Mesendoderm (in vitro differentiated cells): Measurements from ENCODE around the gene DNAJC5G.
A peak's percentile ranks its signal among the peaks of the same experiment; 100 is the strongest.
"Not testable (repeated sequence)": the region's sequence is repeated elsewhere in the genome, so short reads cannot be mapped to it uniquely, and the experiment has no call there.

Experiments used
- DNase-seq: peaks from one replicate; pipeline ENCODE4 v3.0.0; 2013
- H2AK5ac ChIP-seq: 2 replicates; pipeline ENCODE4 v1.6.1; 2013; ENCODE audit warnings: low read length, inconsistent platforms
- H2BK120ac ChIP-seq: 2 replicates; pipeline ENCODE4 v1.6.1; 2013; ENCODE audit warnings: low read depth, mild to moderate bottlenecking, low read length, moderate library complexity, mixed read lengths
- H2BK15ac ChIP-seq: replicated peaks from 2 replicates; pipeline ENCODE4 v1.6.1; 2013; ENCODE audit warnings: low read depth, mild to moderate bottlenecking, moderate library complexity
- H2BK5ac ChIP-seq: 2 replicates; pipeline ENCODE4 v1.6.1; 2013; ENCODE audit warnings: low read length, inconsistent platforms
- H3K18ac ChIP-seq: 2 replicates; pipeline ENCODE4 v1.6.1; 2013; ENCODE audit warnings: mild to moderate bottlenecking, low read length, mixed read lengths
- H3K23ac ChIP-seq: one replicate; pipeline ENCODE4 v1.6.1; 2013; ENCODE audit warnings: low read length
- H3K27ac ChIP-seq: 2 replicates; pipeline ENCODE4 v1.5.1; 2013; ENCODE audit warnings: low read depth, mild to moderate bottlenecking, inconsistent platforms, low read length, moderate library complexity
- H3K27me3 ChIP-seq: 2 replicates; pipeline ENCODE4 v1.6.1; 2013; ENCODE audit warnings: low read length, control low read depth, mild to moderate bottlenecking, inconsistent platforms; ENCODE audit not compliant: insufficient read depth, poor library complexity
- H3K36me3 ChIP-seq: 2 replicates; pipeline ENCODE4 v1.6.1; 2013; ENCODE audit warnings: low read length, inconsistent platforms; ENCODE audit not compliant: control insufficient read depth, insufficient read depth
- H3K4ac ChIP-seq: one replicate; pipeline ENCODE4 v1.6.1; 2013; ENCODE audit warnings: low read depth, mild to moderate bottlenecking, low read length, moderate library complexity
- H3K4me1 ChIP-seq: 2 replicates; pipeline ENCODE4 v1.6.1; 2013; ENCODE audit warnings: low read depth, low read length, inconsistent platforms; ENCODE audit not compliant: control insufficient read depth
- H3K4me2 ChIP-seq: 2 replicates; pipeline ENCODE4 v1.6.1; 2013; ENCODE audit warnings: low read length
- H3K4me3 ChIP-seq: 2 replicates; pipeline ENCODE4 v1.5.1; 2013; ENCODE audit warnings: mild to moderate bottlenecking, low read length
- H3K56ac ChIP-seq: one replicate; pipeline ENCODE4 v1.6.1; 2013; ENCODE audit warnings: low read length
- H3K79me1 ChIP-seq: 2 replicates; pipeline ENCODE4 v1.6.1; 2013; ENCODE audit warnings: low read length, inconsistent platforms
- H3K79me2 ChIP-seq: 2 replicates; pipeline ENCODE4 v1.6.1; 2013; ENCODE audit warnings: mild to moderate bottlenecking, low read length; ENCODE audit not compliant: control insufficient read depth, insufficient read depth
- H3K9ac ChIP-seq: 2 replicates; pipeline ENCODE4 v1.6.1; 2013; ENCODE audit warnings: low read length, inconsistent platforms
- H4K5ac ChIP-seq: one replicate; pipeline ENCODE4 v1.6.1; 2013; ENCODE audit warnings: low read length
- H4K8ac ChIP-seq: one replicate; pipeline ENCODE4 v1.6.1; 2013; ENCODE audit warnings: low read depth, mild to moderate bottlenecking, control low read depth, low read length, moderate library complexity
- WGBS: extraction: QIAGEN DNeasy Blood & Tissue Kit; methylation state at CpG from one replicate; pipeline ENCODE4 v1.1.7; 2013; ENCODE audit warnings: low lambda C conversion rate, missing lambda C conversion rate; ENCODE audit not compliant: insufficient coverage; ENCODE audit errors: extremely low coverage; 5-methylcytosine and 5-hydroxymethylcytosine counted together

DNAJC5G gene

GRCh38 chr2:27268296-27268695 is 6.9 kb upstream of the DNAJC5G start:
- not testable (repeated sequence) for H3K79me2 ChIP-seq, H3K18ac ChIP-seq, H2BK120ac ChIP-seq, H2BK5ac ChIP-seq, H2AK5ac ChIP-seq, H3K4ac ChIP-seq, H4K5ac ChIP-seq, H3K9ac ChIP-seq, H3K36me3 ChIP-seq, H3K4me1 ChIP-seq, H3K4me3 ChIP-seq, H2BK15ac ChIP-seq, H4K8ac ChIP-seq, H3K27ac ChIP-seq, H3K4me2 ChIP-seq, DNase-seq, H3K56ac ChIP-seq, H3K79me1 ChIP-seq, H3K23ac ChIP-seq
- peaks cover 26% of the 10 kb centered on the region for H3K27me3 ChIP-seq
- WGBS, result no CpG with 5 or more reads among the region's 13 CpGs

DNA sequence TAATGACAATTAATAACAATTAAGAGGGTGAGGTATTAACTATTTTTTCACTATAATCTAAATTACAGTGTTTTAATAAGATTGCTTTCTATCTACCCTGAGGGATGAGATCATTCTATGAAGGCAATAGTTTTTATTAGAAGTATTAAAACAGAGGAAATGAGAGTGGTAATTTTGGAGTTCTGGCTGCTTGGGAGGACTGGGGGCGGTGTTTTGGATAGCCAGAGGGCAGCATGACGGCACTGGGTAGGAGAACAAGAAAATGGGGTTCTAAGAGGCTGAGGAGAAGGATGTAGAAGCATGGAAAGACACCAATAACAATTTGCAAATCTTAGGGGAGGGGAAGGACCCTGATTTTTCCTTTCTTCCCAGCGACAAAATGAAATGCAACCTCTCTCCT is 5.1 kb upstream of the DNAJC5G start:
- Histone ChIP-seq H3K36me3 (no peaks in the 10 kb centered on the region), H3K27ac (no peak overlapping the region), H3K23ac (no peak overlapping the region), H4K5ac (no peak overlapping the region), H3K27me3 (peaks cover 11% of the 10 kb centered on the region), H3K4ac (no peak overlapping the region), H3K4me1 (no peaks in the 10 kb centered on the region), H2BK120ac (no peak overlapping the region), H2BK5ac (no peak overlapping the region), H3K9ac (no peak overlapping the region), H2BK15ac (no peak overlapping the region), H3K79me1 (no peaks in the 10 kb centered on the region), H3K56ac (no peak overlapping the region), H3K18ac (no peak overlapping the region), H4K8ac (no peak overlapping the region), H3K4me2 (no peak overlapping the region), H2AK5ac (no peak overlapping the region), H3K79me2 (no peaks in the 10 kb centered on the region), H3K4me3 (no peak overlapping the region)
- no peak for DNase-seq
- WGBS, result no CpG with 5 or more reads among the region's 3 CpGs

GRCh38 chr2:27270670-27271069 is 4.6 kb upstream of the DNAJC5G start:
- Histone ChIP-seq H4K5ac (no peak overlapping the region), H4K8ac (no peak overlapping the region), H3K4me2 (no peak overlapping the region), H3K4ac (no peak overlapping the region), H3K23ac (no peak overlapping the region), H2BK120ac (no peak overlapping the region), H3K4me3 (no peak overlapping the region), H2BK5ac (no peak overlapping the region), H3K36me3 (no peaks in the 10 kb centered on the region), H3K9ac (no peak overlapping the region), H3K27me3 (peaks cover 6% of the 10 kb centered on the region), H3K18ac (no peak overlapping the region), H3K79me2 (no peaks in the 10 kb centered on the region), H3K27ac (no peak overlapping the region), H3K56ac (no peak overlapping the region), H2AK5ac (no peak overlapping the region), H2BK15ac (no peak overlapping the region), H3K79me1 (no peaks in the 10 kb centered on the region), H3K4me1 (no peaks in the 10 kb centered on the region)
- no CpG with 5 or more reads among the region's 2 CpGs for WGBS
- no peak for DNase-seq

DNA sequence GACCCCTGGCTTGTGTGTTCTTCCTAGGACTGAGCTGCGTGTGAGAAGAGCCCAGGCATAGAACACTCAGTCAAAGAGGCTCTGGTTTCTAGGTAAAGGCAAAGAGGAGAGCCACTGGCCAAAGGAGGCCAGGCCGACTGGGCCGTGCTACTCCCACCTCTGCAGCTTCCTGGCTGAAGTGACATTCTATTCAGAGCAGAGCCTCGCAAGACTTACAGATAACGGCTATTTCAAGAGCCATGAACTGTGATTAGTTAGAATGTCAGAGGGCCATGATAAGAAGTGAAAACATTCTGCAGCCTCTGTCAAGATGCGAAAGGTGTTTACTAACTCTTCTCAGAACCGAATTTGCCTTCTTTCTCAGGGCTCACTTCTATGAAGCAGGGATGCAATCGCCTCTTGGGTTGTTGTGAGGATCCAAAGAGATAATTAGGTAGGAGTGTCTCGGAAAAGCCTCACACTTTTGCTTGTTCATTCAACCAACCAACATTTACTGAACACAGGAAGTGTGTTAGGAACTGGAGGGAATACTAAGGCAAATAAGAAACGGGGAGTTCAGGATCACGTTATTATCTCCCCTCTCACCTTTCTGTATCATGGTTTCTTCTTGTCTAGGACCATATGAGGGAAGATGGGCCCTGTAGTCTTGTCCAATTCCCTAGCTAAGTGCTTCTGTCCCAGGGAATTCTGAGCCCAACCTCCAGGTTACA is 3.4 kb upstream of the DNAJC5G start:
- no peak overlapping the region for H2BK15ac ChIP-seq
- no CpG with 5 or more reads among the region's 11 CpGs for WGBS
- H3K4ac ChIP-seq, result no peak overlapping the region
- no peak overlapping the region for H3K27ac ChIP-seq
- no peak overlapping the region for H4K5ac ChIP-seq
- peak; percentile 83 for DNase-seq
- H4K8ac ChIP-seq, result no peak overlapping the region
- H3K79me2 ChIP-seq, result no peaks in the 10 kb centered on the region
- H3K56ac ChIP-seq, result peak overlapping the region; percentile 51
- no peaks in the 10 kb centered on the region for H3K36me3 ChIP-seq
- H2AK5ac ChIP-seq, result no peak overlapping the region
- no peaks in the 10 kb centered on the region for H3K79me1 ChIP-seq
- no peak overlapping the region for H3K18ac ChIP-seq
- H3K4me1 ChIP-seq, result no peaks in the 10 kb centered on the region
- H2BK120ac ChIP-seq, result no peak overlapping the region
- no peak overlapping the region for H3K23ac ChIP-seq
- no peak overlapping the region for H2BK5ac ChIP-seq
- no peak overlapping the region for H3K4me2 ChIP-seq
- H3K9ac ChIP-seq, result no peak overlapping the region
- peaks cover 4% of the 10 kb centered on the region for H3K27me3 ChIP-seq
- no peak overlapping the region for H3K4me3 ChIP-seq

DNA sequence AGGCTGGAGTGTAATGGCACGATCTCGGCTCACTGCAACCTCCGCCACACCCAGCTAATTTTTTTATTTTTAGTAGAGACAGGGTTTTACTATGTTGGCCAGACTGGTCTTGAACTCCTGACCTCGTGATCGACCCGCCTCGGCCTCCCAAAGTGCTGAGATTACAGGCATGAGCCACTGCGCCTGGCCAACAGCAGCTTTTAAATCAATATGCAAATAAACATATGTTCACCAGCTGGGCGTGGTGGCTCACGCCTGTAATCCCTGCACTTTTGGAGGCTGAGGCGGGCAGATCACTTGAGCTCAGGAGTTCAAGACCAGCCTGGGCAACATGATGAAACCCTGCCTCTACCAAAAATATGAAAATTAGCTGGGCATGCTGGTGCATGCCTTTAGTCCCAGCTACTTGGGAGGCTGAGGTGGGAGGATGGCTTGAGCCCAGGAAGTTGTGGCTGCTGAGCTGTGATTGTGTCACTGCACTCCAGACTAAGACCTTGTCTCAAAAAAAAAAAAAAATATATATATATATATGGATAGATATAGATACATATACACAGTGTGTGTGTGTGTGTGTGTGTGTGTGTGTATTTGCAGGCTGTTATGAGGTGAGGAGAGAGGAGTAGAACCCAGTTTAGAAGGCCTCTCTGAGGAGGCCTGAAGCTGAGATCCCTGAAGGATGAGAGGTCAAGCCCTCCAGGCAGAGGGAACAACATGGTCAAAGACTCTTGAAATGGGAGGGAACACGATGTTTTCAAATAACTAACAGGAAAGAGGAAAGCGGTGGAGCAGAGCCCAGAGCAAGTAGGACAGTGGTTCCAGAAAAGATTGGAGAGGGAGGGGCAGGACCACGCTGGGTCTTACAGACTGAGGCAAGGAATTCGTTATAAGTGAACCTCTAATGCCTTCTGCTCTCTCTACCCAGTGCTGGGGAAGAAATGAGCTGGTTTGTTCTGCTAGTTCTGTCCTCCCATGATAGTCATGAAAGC is 2.4 kb upstream of the DNAJC5G start:
- not testable (repeated sequence) for H3K56ac ChIP-seq, H3K79me2 ChIP-seq, H2BK5ac ChIP-seq, H3K4me1 ChIP-seq, DNase-seq, H3K4me3 ChIP-seq, H3K4me2 ChIP-seq, H3K27me3 ChIP-seq, H3K18ac ChIP-seq, H3K4ac ChIP-seq, H3K23ac ChIP-seq, H2AK5ac ChIP-seq, H4K5ac ChIP-seq, H2BK120ac ChIP-seq, H4K8ac ChIP-seq, H3K79me1 ChIP-seq, H3K27ac ChIP-seq, H2BK15ac ChIP-seq, H3K36me3 ChIP-seq, H3K9ac ChIP-seq
- WGBS, result no CpG with 5 or more reads among the region's 15 CpGs
